Measurements from ENCODE around the gene PCDHA4.

GRCh38 chr5:140794595-140795258 is 12.1 kb upstream of the PCDHA4 start, which contains the start of gene PCDHA2:
- no peak for TF ChIP-seq EZH2phosphoT487 (IDR thresholded peaks at IDR 0.05; ENCODE audit: borderline replicate concordance, low read length)
- no peak for TF ChIP-seq CTCF (conservative IDR thresholded peaks at IDR 0.05; ENCODE audit: low read depth, low read length)

Measured in PC-3 (cell line).